ENCODE data around the gene XPO6.

XPO6 gene

DNA sequence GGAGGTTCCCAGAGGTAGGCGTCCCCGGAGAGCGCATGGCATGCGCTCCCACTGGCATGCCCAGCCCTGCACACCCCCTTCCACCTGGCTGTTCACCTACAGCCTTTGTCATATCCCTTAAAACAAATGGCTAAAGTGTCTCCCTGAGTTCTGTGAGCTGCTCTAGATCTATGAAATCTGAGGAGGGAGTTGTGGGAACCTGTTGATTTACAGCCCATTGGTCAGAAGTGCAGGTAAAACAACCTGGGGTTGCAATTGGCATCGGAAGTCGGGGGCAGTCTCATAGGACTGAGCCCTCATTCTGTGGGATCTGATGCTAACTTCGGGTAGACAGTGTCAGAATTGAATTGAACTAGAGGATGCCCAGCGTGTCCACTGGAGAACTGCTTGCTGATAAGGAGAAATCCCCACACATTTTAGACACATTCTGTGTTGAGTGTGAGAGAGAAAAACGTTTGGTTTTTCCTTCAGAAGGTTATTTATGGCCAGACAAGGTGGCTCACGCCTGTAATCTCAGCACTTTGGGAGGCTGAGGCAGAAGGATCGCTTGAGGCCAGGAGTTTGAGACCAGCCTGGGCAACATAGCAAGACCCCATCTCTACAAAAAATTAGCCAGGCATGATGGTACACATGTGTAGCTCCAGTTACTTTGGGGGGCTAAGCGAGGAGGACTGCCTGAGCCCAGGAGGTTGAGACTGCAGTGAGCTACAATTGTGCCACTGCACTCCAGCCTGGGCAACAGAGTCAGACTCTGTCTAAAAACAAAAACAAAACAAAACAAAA lies 126.2 kb downstream of the XPO6 start:
- Histone ChIP-seq H3K36me3 (ENCODE audit: control insufficient read depth, insufficient read depth, low read length) (no peaks in the 10 kb centered on the region), H3K27ac (ENCODE audit: low read length) (no peak overlapping the region), H3K27me3 (ENCODE audit: control insufficient read depth, insufficient read depth, low read length) (no peaks in the 10 kb centered on the region), H3K4me3 (ENCODE audit: low read length) (no peak overlapping the region), H3K9me3 (ENCODE audit: control insufficient read depth, insufficient read depth, low read length) (no peaks in the 10 kb centered on the region), H3K4me1 (ENCODE audit: control insufficient read depth, insufficient read depth, low read length) (no peaks in the 10 kb centered on the region; the same call in 1 of the 2 replicates)
- DNase-seq (ENCODE audit: low read depth, low spot score) = no peak
- WGBS (ENCODE audit: insufficient coverage, insufficient read length) = no CpG with 5 or more reads among the region's 12 CpGs

- H3K4me3 ChIP-seq (ENCODE audit: low read length) = no peak overlapping the region
- H3K27ac ChIP-seq (ENCODE audit: low read length) = no peak overlapping the region
- WGBS (ENCODE audit: insufficient coverage, insufficient read length) = no CpG with 5 or more reads among the region's 6 CpGs
- no peaks in the 10 kb centered on the region for H3K9me3 ChIP-seq (ENCODE audit: control insufficient read depth, insufficient read depth, low read length)
- no peaks in the 10 kb centered on the region for H3K36me3 ChIP-seq (ENCODE audit: control insufficient read depth, insufficient read depth, low read length)
- DNase-seq (ENCODE audit: low read depth, low spot score) = no peak
- H3K4me1 ChIP-seq (ENCODE audit: control insufficient read depth, insufficient read depth, low read length) = no peaks in the 10 kb centered on the region; the same call in 1 of the 2 replicates
- H3K27me3 ChIP-seq (ENCODE audit: control insufficient read depth, insufficient read depth, low read length) = no peaks in the 10 kb centered on the region
Observed at GRCh38 chr16:28084209-28084608, 127.6 kb downstream of the XPO6 start.

GRCh38 chr16:28082624-28083023 lies 129.1 kb downstream of the XPO6 start:
- DNase-seq (ENCODE audit: low read depth, low spot score) = no peak

DNA sequence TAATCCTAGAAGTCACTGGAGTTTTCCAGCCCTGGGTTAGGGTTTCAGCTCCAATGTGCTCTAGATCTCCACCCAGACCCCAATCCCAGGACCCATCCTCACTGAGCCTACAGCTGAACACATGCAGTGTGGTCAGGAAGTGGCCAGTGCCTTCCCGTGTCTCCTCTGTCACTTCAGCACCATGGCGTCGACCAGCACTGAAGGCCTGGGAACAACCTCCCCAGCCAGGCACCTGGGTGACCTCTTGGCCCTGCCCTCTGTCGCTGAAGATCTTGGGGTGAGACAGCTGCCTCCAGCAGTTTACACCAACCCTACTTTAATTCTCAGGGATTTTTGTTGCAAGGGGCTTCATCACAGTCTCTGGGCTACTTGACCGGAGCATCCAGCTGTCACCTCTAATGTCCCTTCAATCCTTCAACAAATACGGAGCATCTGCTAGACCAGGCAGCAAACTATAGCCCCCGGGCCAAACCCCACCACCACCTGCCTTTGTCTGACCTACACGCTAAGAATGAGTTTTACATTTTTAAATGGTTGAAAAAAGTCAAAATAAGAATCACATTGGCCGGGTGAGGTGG lies 130.3 kb downstream of the XPO6 start:
- no peaks in the 10 kb centered on the region for H3K9me3 ChIP-seq (ENCODE audit: control insufficient read depth, insufficient read depth, low read length)
- no peak overlapping the region for H3K4me3 ChIP-seq (ENCODE audit: low read length)
- no peaks in the 10 kb centered on the region; the same call in 1 of the 2 replicates for H3K4me1 ChIP-seq (ENCODE audit: control insufficient read depth, insufficient read depth, low read length)
- no CpG with 5 or more reads among the region's 9 CpGs for WGBS (ENCODE audit: insufficient coverage, insufficient read length)
- H3K27me3 ChIP-seq (ENCODE audit: control insufficient read depth, insufficient read depth, low read length) = no peaks in the 10 kb centered on the region
- H3K27ac ChIP-seq (ENCODE audit: low read length) = no peak overlapping the region
- DNase-seq (ENCODE audit: low read depth, low spot score) = no peak
- no peaks in the 10 kb centered on the region for H3K36me3 ChIP-seq (ENCODE audit: control insufficient read depth, insufficient read depth, low read length)

More at GRCh38 chr16:28082624-28083023, 129.1 kb downstream of the XPO6 start:
- H3K9me3 ChIP-seq (ENCODE audit: control insufficient read depth, insufficient read depth, low read length) = no peaks in the 10 kb centered on the region
- no peaks in the 10 kb centered on the region for H3K27me3 ChIP-seq (ENCODE audit: control insufficient read depth, insufficient read depth, low read length)
- WGBS (ENCODE audit: insufficient coverage, insufficient read length) = no CpG with 5 or more reads among the region's 13 CpGs
- H3K4me1 ChIP-seq (ENCODE audit: control insufficient read depth, insufficient read depth, low read length) = no peaks in the 10 kb centered on the region; the same call in 1 of the 2 replicates
- H3K36me3 ChIP-seq (ENCODE audit: control insufficient read depth, insufficient read depth, low read length) = no peaks in the 10 kb centered on the region
- no peak overlapping the region for H3K4me3 ChIP-seq (ENCODE audit: low read length)
- H3K27ac ChIP-seq (ENCODE audit: low read length) = no peak overlapping the region

- Histone ChIP-seq H3K27me3 (ENCODE audit: control insufficient read depth, insufficient read depth, low read length) (no peaks in the 10 kb centered on the region), H3K9me3 (ENCODE audit: control insufficient read depth, insufficient read depth, low read length) (no peaks in the 10 kb centered on the region), H3K27ac (ENCODE audit: low read length) (no peak overlapping the region), H3K36me3 (ENCODE audit: control insufficient read depth, insufficient read depth, low read length) (no peaks in the 10 kb centered on the region), H3K4me3 (ENCODE audit: low read length) (no peak overlapping the region), H3K4me1 (ENCODE audit: control insufficient read depth, insufficient read depth, low read length) (no peaks in the 10 kb centered on the region; the same call in 1 of the 2 replicates)
- no peak for DNase-seq (ENCODE audit: low read depth, low spot score)
- WGBS (ENCODE audit: insufficient coverage, insufficient read length) = no CpG with 5 or more reads among the region's 6 CpGs
Observed at GRCh38 chr16:28078261-28078660, 133.5 kb downstream of the XPO6 start.

DNA sequence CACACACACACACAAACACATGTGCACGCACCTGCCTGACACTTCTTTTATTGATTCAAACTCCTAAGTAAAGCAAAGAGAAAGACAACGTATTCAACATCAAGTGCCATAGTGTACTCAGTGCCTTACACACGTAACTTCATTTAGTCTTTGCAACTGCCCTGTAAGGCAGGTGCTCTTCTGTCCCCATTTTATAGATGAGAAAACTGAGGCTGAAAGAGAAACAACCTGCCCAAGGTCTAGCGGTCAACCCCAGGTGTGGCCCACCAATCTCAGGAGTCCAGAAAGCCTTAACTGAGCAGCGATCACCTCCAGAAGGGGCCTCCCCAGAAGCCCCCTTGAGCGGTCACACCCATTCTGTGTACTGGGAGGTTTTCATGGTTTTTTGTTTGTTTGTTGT lies 137.9 kb downstream of the XPO6 start:
- WGBS (ENCODE audit: insufficient coverage, insufficient read length) = no CpG with 5 or more reads among the region's 6 CpGs
- no peak overlapping the region for H3K4me3 ChIP-seq (ENCODE audit: low read length)
- DNase-seq (ENCODE audit: low read depth, low spot score) = no peak

DNA sequence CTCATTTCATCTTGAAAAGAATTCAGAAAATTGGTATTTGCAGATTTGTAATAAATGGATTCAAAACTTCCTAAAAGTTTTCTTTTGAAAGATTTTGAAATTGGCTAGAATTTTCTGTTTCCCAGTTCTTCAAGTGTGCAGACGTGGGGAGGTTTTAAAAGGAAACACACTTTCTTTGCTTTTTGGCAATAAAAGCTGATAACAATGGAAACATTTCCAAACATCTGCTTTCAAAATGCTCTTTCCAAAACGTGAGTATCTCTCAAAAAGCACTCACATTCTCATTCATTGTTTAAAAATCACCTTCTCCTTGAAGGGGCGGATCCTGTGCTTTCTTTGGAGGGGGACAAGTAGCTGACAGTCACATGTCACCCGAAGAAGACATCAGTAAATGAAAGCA lies 139.7 kb downstream of the XPO6 start:
- no peak for DNase-seq (ENCODE audit: low read depth, low spot score)

More for the DNA sequence above, 137.9 kb downstream of the XPO6 start:
- Histone ChIP-seq H3K4me1 (ENCODE audit: control insufficient read depth, insufficient read depth, low read length) (no peaks in the 10 kb centered on the region), H3K9me3 (ENCODE audit: control insufficient read depth, insufficient read depth, low read length) (no peaks in the 10 kb centered on the region), H3K27me3 (ENCODE audit: control insufficient read depth, insufficient read depth, low read length) (no peaks in the 10 kb centered on the region), H3K27ac (ENCODE audit: low read length) (no peak overlapping the region), H3K36me3 (ENCODE audit: control insufficient read depth, insufficient read depth, low read length) (no peaks in the 10 kb centered on the region)

GRCh38 chr16:28069971-28070794 lies 141.6 kb downstream of the XPO6 start:
- Histone ChIP-seq H3K27ac (ENCODE audit: low read length) (no peak overlapping the region), H3K9me3 (ENCODE audit: control insufficient read depth, insufficient read depth, low read length) (no peaks in the 10 kb centered on the region), H3K4me3 (ENCODE audit: low read length) (no peak overlapping the region), H3K27me3 (ENCODE audit: control insufficient read depth, insufficient read depth, low read length) (no peaks in the 10 kb centered on the region), H3K36me3 (ENCODE audit: control insufficient read depth, insufficient read depth, low read length) (no peaks in the 10 kb centered on the region), H3K4me1 (ENCODE audit: control insufficient read depth, insufficient read depth, low read length) (no peaks in the 10 kb centered on the region)
- DNase-seq (ENCODE audit: low read depth, low spot score) = no peak
- WGBS (ENCODE audit: insufficient coverage, insufficient read length) = no CpG with 5 or more reads among the region's 31 CpGs

More for the DNA sequence above, 139.7 kb downstream of the XPO6 start:
- Histone ChIP-seq H3K27me3 (ENCODE audit: control insufficient read depth, insufficient read depth, low read length) (no peaks in the 10 kb centered on the region), H3K27ac (ENCODE audit: low read length) (no peak overlapping the region), H3K4me3 (ENCODE audit: low read length) (no peak overlapping the region), H3K9me3 (ENCODE audit: control insufficient read depth, insufficient read depth, low read length) (no peaks in the 10 kb centered on the region), H3K36me3 (ENCODE audit: control insufficient read depth, insufficient read depth, low read length) (no peaks in the 10 kb centered on the region), H3K4me1 (ENCODE audit: control insufficient read depth, insufficient read depth, low read length) (no peaks in the 10 kb centered on the region)
- no CpG with 5 or more reads among the region's 4 CpGs for WGBS (ENCODE audit: insufficient coverage, insufficient read length)

DNA sequence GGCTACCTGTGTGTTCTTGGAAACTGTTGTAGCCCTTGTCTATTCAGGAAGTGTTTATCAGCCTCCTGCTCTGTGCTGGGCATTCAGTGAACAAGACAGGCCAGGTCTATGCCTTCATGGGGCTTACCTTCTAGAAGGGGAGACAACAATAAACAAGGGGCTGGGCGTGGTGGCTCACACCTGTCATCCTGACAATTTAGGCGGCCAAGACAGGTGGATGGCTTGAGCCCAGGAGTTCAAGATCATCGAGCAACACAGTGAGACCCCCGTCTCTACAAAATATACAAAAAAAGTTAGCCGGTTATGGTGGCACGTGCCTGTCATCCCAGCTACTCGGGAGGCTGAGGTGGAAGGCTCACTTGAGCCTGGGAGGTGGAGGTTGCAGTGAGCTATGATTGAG lies 142.8 kb downstream of the XPO6 start:
- H3K27ac ChIP-seq (ENCODE audit: low read length) = no peak overlapping the region
- WGBS (ENCODE audit: insufficient coverage, insufficient read length) = no CpG with 5 or more reads among the region's 7 CpGs
- H3K4me1 ChIP-seq (ENCODE audit: control insufficient read depth, insufficient read depth, low read length) = no peaks in the 10 kb centered on the region
- no peaks in the 10 kb centered on the region for H3K36me3 ChIP-seq (ENCODE audit: control insufficient read depth, insufficient read depth, low read length)
- no peaks in the 10 kb centered on the region for H3K9me3 ChIP-seq (ENCODE audit: control insufficient read depth, insufficient read depth, low read length)
- peaks cover 11% of the 10 kb centered on the region; the same call in 1 of the 2 replicates for H3K27me3 ChIP-seq (ENCODE audit: control insufficient read depth, insufficient read depth, low read length)
- no peak for DNase-seq (ENCODE audit: low read depth, low spot score)
- H3K4me3 ChIP-seq (ENCODE audit: low read length) = no peak overlapping the region

- Histone ChIP-seq H3K4me1 (ENCODE audit: control insufficient read depth, insufficient read depth, low read length) (no peaks in the 10 kb centered on the region), H3K36me3 (ENCODE audit: control insufficient read depth, insufficient read depth, low read length) (no peaks in the 10 kb centered on the region), H3K27ac (ENCODE audit: low read length) (no peak overlapping the region), H3K4me3 (ENCODE audit: low read length) (no peak overlapping the region), H3K27me3 (ENCODE audit: control insufficient read depth, insufficient read depth, low read length) (peaks cover 14% of the 10 kb centered on the region), H3K9me3 (ENCODE audit: control insufficient read depth, insufficient read depth, low read length) (no peaks in the 10 kb centered on the region)
- WGBS (ENCODE audit: insufficient coverage, insufficient read length) = no CpG with 5 or more reads among the region's 14 CpGs
- no peak for DNase-seq (ENCODE audit: low read depth, low spot score)
Observed at GRCh38 chr16:28067604-28068379, 144.0 kb downstream of the XPO6 start.

All from iPS DF 6.9 (cell line).